ENCODE measurements around the gene THSD7A. TPM values are rescaled to one million over a fixed set of nuclear protein-coding genes. Genes with fewer than 3 reads are reported as not detected.

Gene THSD7A
- total and polyA plus RNA-seq, 10 of the 15 experiments (the other 5 are each of a cell fraction or from before 2014, with no cell fraction given), result 0.03 to 0.09 (median 0.03) TPM; not detected in 7

GRCh38 chr7:11743548-11743947, 88.5 kb downstream of the THSD7A start:
- H3K4me2 ChIP-seq (ENCODE audit: control insufficient read depth, insufficient read depth), result no peak overlapping the region
- no peaks in the 10 kb centered on the region for H3K27me3 ChIP-seq (replicated peaks in 1 of 2; ENCODE audit: control insufficient read depth in 2 of 2, insufficient read depth in 2 of 2, low read length in 1 of 2)
- intact Hi-C loops (cut with micrococcal nuclease; ENCODE audit: unreplicated experiment), result no loop called here
- CTCF ChIA-PET, result no interaction called here
- H4K20me1 ChIP-seq (ENCODE audit: control insufficient read depth, insufficient read depth), result no peaks in the 10 kb centered on the region
- H2AFZ ChIP-seq (ENCODE audit: control insufficient read depth, low read depth, low read length), result no peak overlapping the region
- DNase-seq (ENCODE audit: low read depth, low spot score) (no peak), FAIRE-seq (no peak), ATAC-seq (no peak)
- BruUV-seq (replicated peaks), result no TSS peak
- H3K36me3 ChIP-seq (ENCODE audit: control insufficient read depth in 2 of 2, insufficient read depth in 2 of 2, low read length in 1 of 2), result no peaks in the 10 kb centered on the region
- H3K4me1 ChIP-seq (ENCODE audit: control insufficient read depth, insufficient read depth, low read length), result no peaks in the 10 kb centered on the region
- H3K9ac ChIP-seq (ENCODE audit: control insufficient read depth, insufficient read depth, low read length), result no peak overlapping the region
- 100% methylated on average over 1 of the region's 1 CpG for WGBS (ENCODE audit: insufficient coverage, insufficient replicate concordance, low lambda C conversion rate, missing lambda C conversion rate)
- H3K9me3 ChIP-seq (replicated peaks; ENCODE audit: control insufficient read depth, insufficient read depth, low read length), result no peaks in the 10 kb centered on the region
- RAD21 ChIA-PET (ENCODE audit: unreplicated experiment), result no interaction called here
- no peaks in the 10 kb centered on the region for H3K79me2 ChIP-seq (ENCODE audit: control insufficient read depth, insufficient read depth, low read length)
- no peak overlapping the region for H3K4me3 ChIP-seq
- TF ChIP-seq NR2C1 (IDR thresholded peaks at IDR 0.05) (no peak), PKNOX1 (IDR thresholded peaks at IDR 0.05) (no peak), BCL3 (IDR thresholded peaks at IDR 0.05; ENCODE audit: borderline replicate concordance, insufficient read depth, low read depth, low read length, poor library complexity, severe bottlenecking) (no peak), JUND (IDR thresholded peaks at IDR 0.05; ENCODE audit: low read depth, low read length) (no peak), ZBTB4 (CRISPR knock-in tag; IDR thresholded peaks at IDR 0.05) (no peak), ESRRA (IDR thresholded peaks at IDR 0.05; ENCODE audit: low read length) (no peak), BRCA1 (IDR thresholded peaks at IDR 0.05; ENCODE audit: low read depth, low read length) (no peak), ZNF384 (IDR thresholded peaks at IDR 0.05; ENCODE audit: borderline replicate concordance, low read depth, low read length) (no peak)
- no peak overlapping the region for H3K27ac ChIP-seq (ENCODE audit: control insufficient read depth, insufficient read depth)
- in situ Hi-C loops (cut with MboI), result no loop called here
- SMC1A ChIA-PET (ENCODE audit: uncharacterized antibody, unreplicated experiment), result no interaction called here
- POLR2A ChIA-PET, result no interaction called here
